DND-41 (cell line): ENCODE data around the gene DPF3.
A peak's percentile ranks its signal among the peaks of the same experiment; 100 is the strongest.

Source experiments
- ATAC-seq: fragments of 200-7000 bp; cut with Tn5 transposase; 3 replicates; pipeline ENCODE4 v1.9.1; 2021; ENCODE audit warnings: low read depth; ENCODE audit not compliant: insufficient read depth
- DNase-seq: peaks from one replicate; pipeline ENCODE4 v3.0.0-alpha.2; 2020
- H2AFZ ChIP-seq: 2 replicates; pipeline ENCODE4 v1.6.0; 2012; ENCODE audit warnings: low read depth, low read length
- H3K27ac ChIP-seq: 2 replicates; pipeline ENCODE4 v1.5.1; 2012; ENCODE audit warnings: low read length, inconsistent platforms
- H3K27me3 ChIP-seq: fragments of 200-600 bp; sonication (generic); 2 replicates; pipeline ENCODE4 v1.6.0; 2012; ENCODE audit warnings: low read length, mild to moderate bottlenecking, inconsistent platforms; ENCODE audit not compliant: insufficient read depth, poor library complexity
- H3K36me3 ChIP-seq: 2 replicates; pipeline ENCODE4 v1.5.1; 2012; ENCODE audit warnings: low read length, inconsistent platforms; ENCODE audit not compliant: insufficient read depth
- H3K4me1 ChIP-seq: 2 replicates; pipeline ENCODE4 v1.5.1; 2012; ENCODE audit warnings: mild to moderate bottlenecking, low read length; ENCODE audit not compliant: insufficient read depth
- H3K4me2 ChIP-seq: 2 replicates; pipeline ENCODE4 v1.6.0; 2012; ENCODE audit warnings: mild to moderate bottlenecking, moderate library complexity, low read length, inconsistent platforms; ENCODE audit not compliant: insufficient read depth
- H3K4me3 ChIP-seq, 2 experiments: fragments of 200-600 bp in 1 of 2; shearing (Covaris generic) in 1 of 2; 2 replicates each; pipeline ENCODE4 v1.5.1; 2012 to 2016; ENCODE audit warnings: inconsistent platforms in 2 of 2, low read length in 2 of 2, mild to moderate bottlenecking in 2 of 2, low read depth in 1 of 2, moderate library complexity in 1 of 2
- H3K79me2 ChIP-seq: 2 replicates; pipeline ENCODE4 v1.6.0; 2012; ENCODE audit warnings: low read length, inconsistent platforms; ENCODE audit not compliant: insufficient read depth
- H3K9ac ChIP-seq: 2 replicates; pipeline ENCODE4 v1.6.0; 2012; ENCODE audit warnings: low read depth, mild to moderate bottlenecking, inconsistent platforms, low read length, moderate library complexity
- H3K9me3 ChIP-seq: 2 replicates; pipeline ENCODE4 v1.5.1; 2012; ENCODE audit warnings: low read length, moderate library complexity, mild to moderate bottlenecking, inconsistent platforms; ENCODE audit not compliant: insufficient read depth, severe bottlenecking
- H4K20me1 ChIP-seq: 2 replicates; pipeline ENCODE4 v1.6.0; 2012; ENCODE audit warnings: low read length; ENCODE audit not compliant: insufficient read depth
- CTCF ChIP-seq: IDR thresholded peaks from 2 replicates; pipeline ENCODE4 v1.5.1; 2012; ENCODE audit warnings: borderline replicate concordance, low read length, moderate library complexity, mild to moderate bottlenecking; ENCODE audit not compliant: poor library complexity, severe bottlenecking; ENCODE audit errors: extremely low read depth
- EZH2 ChIP-seq: IDR thresholded peaks from 3 replicates; pipeline ENCODE4 v1.6.1; 2012; ENCODE audit warnings: borderline replicate concordance, low read depth, mild to moderate bottlenecking, moderate library complexity, low read length, inconsistent platforms; ENCODE audit not compliant: severe bottlenecking

DPF3 gene

GRCh38 chr14:72613231-72613974 is 280.5 kb downstream of the DPF3 start:
- TF ChIP-seq EZH2 = no peak
- TF ChIP-seq CTCF = no peak
- ATAC-seq (no peak), DNase-seq (peak; percentile 2)
- no peaks in the 10 kb centered on the region for H3K9me3 ChIP-seq
- no peak overlapping the region for H2AFZ ChIP-seq
- H3K4me2 ChIP-seq = no peak overlapping the region
- peaks cover 6% of the 10 kb centered on the region for H3K4me1 ChIP-seq
- peaks cover 25% of the 10 kb centered on the region for H3K27me3 ChIP-seq
- no peak overlapping the region for H3K4me3 ChIP-seq
- no peaks in the 10 kb centered on the region for H3K36me3 ChIP-seq
- 0 out of 2 replicates have a peak, but pooled peaks cover 9% of the 10 kb centered on the region for H4K20me1 ChIP-seq
- no peak overlapping the region for H3K9ac ChIP-seq
- H3K79me2 ChIP-seq = no peaks in the 10 kb centered on the region
- no peak overlapping the region for H3K27ac ChIP-seq

- no peaks in the 10 kb centered on the region for H3K79me2 ChIP-seq
- H3K9ac ChIP-seq = no peak overlapping the region
- peaks cover 6% of the 10 kb centered on the region for H3K4me1 ChIP-seq
- peaks cover 25% of the 10 kb centered on the region for H3K27me3 ChIP-seq
- H3K4me3 ChIP-seq = no peak overlapping the region
- no peak for ATAC-seq
- no peak for TF ChIP-seq CTCF
- no peak for TF ChIP-seq EZH2
- H3K27ac ChIP-seq = no peak overlapping the region
- no peak for DNase-seq
- H4K20me1 ChIP-seq = 0 out of 2 replicates have a peak, but pooled peaks cover 9% of the 10 kb centered on the region
- H2AFZ ChIP-seq = no peak overlapping the region
- no peak overlapping the region for H3K4me2 ChIP-seq
- no peaks in the 10 kb centered on the region for H3K9me3 ChIP-seq
- no peaks in the 10 kb centered on the region for H3K36me3 ChIP-seq
These were observed 281.9 kb downstream of the DPF3 start for GRCh38 chr14:72612041-72612440.

GRCh38 chr14:72611506-72611905 is 282.4 kb downstream of the DPF3 start:
- no peaks in the 10 kb centered on the region for H3K9me3 ChIP-seq
- peaks cover 25% of the 10 kb centered on the region for H3K27me3 ChIP-seq
- no peak for TF ChIP-seq EZH2
- TF ChIP-seq CTCF = no peak
- no peaks in the 10 kb centered on the region for H3K79me2 ChIP-seq
- 0 out of 2 replicates have a peak, but pooled peaks cover 9% of the 10 kb centered on the region for H4K20me1 ChIP-seq
- ATAC-seq (no peak), DNase-seq (no peak)
- no peak overlapping the region for H2AFZ ChIP-seq
- H3K4me1 ChIP-seq = peaks cover 6% of the 10 kb centered on the region
- H3K4me3 ChIP-seq = no peak overlapping the region
- no peak overlapping the region for H3K4me2 ChIP-seq
- H3K27ac ChIP-seq = no peak overlapping the region
- H3K36me3 ChIP-seq = no peaks in the 10 kb centered on the region
- H3K9ac ChIP-seq = no peak overlapping the region
